GM10266 (cell line): Measurements from ENCODE around the gene MACROH2A2.

Experiments
- DNase-seq: peaks from one replicate; pipeline ENCODE4 v3.0.0; 2012; ENCODE audit errors: extremely low spot score
- CTCF ChIP-seq: IDR thresholded peaks from 2 replicates; pipeline ENCODE4 v1.5.1; 2012; ENCODE audit warnings: mild to moderate bottlenecking, low read depth; ENCODE audit not compliant: control insufficient read depth, insufficient read depth; ENCODE audit errors: missing control alignments

Gene MACROH2A2

GRCh38 chr10:70055550-70055949 is 2.9 kb downstream of the MACROH2A2 start:
- TF ChIP-seq CTCF = no peak
- DNase-seq = no peak

DNA sequence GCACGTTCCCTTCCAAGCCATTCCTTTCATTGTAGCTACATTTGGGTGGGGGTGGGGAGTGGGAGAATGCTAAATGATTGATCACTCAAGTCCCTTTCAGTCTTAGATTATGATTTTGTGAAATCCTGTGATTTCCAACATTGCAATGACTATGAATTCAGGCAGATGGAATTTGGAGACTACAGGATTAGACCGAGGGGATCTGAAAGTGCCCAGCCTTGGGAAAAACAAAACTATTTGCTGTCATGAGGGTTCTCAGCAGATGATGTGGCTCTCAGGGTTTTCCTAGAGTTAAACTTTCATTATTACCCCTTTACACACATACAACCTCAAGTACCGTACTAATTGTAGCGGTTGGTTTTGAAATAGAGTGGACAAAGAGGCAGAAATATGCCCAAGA is 4.7 kb downstream of the MACROH2A2 start:
- DNase-seq = no peak
- TF ChIP-seq CTCF = no peak

GRCh38 chr10:70060389-70060788 is 7.7 kb downstream of the MACROH2A2 start:
- no peak for DNase-seq

DNA sequence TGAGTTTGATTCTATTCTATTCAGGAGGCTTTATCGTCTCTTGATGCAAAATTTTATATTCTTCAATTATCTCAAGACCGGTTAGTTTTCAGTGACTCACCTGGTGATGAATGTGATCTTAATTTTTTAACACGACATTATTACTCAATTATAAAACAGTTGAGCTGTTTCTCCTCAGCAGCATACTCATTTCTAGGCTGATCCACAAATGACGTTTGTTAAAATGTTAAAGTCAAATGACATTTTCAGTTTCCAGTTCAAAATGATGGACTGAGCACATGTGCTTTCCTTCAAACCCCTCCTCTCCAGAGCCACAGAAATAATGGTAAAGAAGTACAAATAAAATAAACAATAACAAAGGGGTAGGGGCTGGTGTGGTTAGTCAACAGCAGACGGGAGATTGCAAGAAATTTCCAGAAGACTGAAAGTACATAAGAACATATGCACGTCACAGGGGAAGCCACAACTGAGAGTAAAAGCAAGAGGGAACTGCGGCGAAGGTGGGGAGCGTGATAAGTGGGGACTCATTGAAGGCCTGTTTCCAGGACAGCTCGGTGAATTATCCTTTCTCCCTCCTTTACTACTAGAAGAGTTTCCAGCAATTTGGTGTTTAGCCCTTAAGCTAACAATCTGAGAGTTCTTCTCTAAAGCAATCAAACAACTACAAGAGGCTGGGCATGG is 10.9 kb downstream of the MACROH2A2 start:
- no peak for TF ChIP-seq CTCF
- no peak for DNase-seq

More at GRCh38 chr10:70060389-70060788, 7.7 kb downstream of the MACROH2A2 start:
- TF ChIP-seq CTCF = no peak

DNA sequence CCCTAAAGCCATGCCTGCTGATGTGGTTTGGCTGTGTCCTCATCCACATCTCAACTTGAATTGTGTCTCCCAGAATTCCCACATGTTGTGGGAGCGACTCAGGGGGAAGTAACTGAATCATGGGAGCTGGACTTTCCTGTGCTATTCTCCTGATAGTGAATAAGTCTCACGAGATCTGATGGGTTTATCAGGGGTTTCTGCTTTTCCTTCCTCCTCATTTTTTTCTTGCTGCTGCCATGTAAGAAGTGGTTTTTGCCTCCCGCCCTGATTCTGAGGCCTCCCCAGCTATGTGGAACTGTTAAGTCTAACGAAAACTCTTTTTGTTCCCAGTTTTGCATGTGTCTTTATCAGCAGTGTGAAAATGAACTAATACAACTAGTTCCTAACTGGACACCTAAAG is 11.8 kb downstream of the MACROH2A2 start:
- no peak for DNase-seq

GRCh38 chr10:70066190-70066589 is 13.5 kb downstream of the MACROH2A2 start:
- no peak for TF ChIP-seq CTCF
- no peak for DNase-seq

More for the DNA sequence above, 11.8 kb downstream of the MACROH2A2 start:
- TF ChIP-seq CTCF = no peak

DNA sequence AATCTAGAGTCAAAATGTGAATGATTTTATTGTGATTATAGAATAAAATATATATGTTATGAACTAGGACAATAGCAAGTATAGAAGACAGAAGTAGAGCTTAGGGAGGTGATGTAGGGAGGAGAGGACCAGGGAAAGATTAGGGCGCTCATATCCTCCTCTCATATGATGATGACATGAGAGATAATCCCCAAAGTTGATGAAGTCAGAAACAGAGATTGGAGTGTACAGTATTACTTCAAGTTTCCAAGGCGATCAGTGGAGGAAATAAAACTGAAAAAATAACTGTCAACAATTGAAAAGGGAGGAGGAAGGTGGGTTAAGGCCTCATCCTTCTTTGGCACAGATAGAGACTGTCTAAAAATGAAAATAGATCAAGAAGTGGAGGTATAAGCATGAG is 14.9 kb downstream of the MACROH2A2 start:
- no peak for TF ChIP-seq CTCF

More for the DNA sequence above, 14.9 kb downstream of the MACROH2A2 start:
- DNase-seq = no peak
